Thymus (tissue), 11 donors: ENCODE measurements around the gene AFAP1L2. TPM values are rescaled to one million over a fixed set of nuclear protein-coding genes. Genes with fewer than 3 reads are reported as not detected.

ENCODE experiments used
- DNase-seq, 9 donors: peaks; one replicate each; pipeline ENCODE4 v3.0.0-alpha.2; 2013; ENCODE audit warnings: low spot score in 9 of 9, low read depth in 6 of 9, missing footprints in 1 of 9
- H3K27ac ChIP-seq, 2 donors: one replicate each; pipeline ENCODE4 v1.5.1; 2013; ENCODE audit warnings: control low read depth in 1 of 2, low read depth in 1 of 2, low read length in 1 of 2, mild to moderate bottlenecking in 1 of 2, moderate library complexity in 1 of 2
- H3K27me3 ChIP-seq, 2 donors: one replicate each; pipeline ENCODE4 v1.5.1; 2013; ENCODE audit warnings: low read length in 1 of 2; ENCODE audit not compliant: control insufficient read depth in 2 of 2, insufficient read depth in 1 of 2
- H3K36me3 ChIP-seq, 2 donors: one replicate each; pipeline ENCODE4 v1.5.1; 2013; ENCODE audit warnings: low read length in 1 of 2, mild to moderate bottlenecking in 1 of 2, moderate library complexity in 1 of 2; ENCODE audit not compliant: control insufficient read depth in 2 of 2, insufficient read depth in 2 of 2
- H3K4me1 ChIP-seq, 2 donors: one replicate each; pipeline ENCODE4 v1.5.1; 2013; ENCODE audit warnings: low read length in 2 of 2; ENCODE audit not compliant: control insufficient read depth in 2 of 2, insufficient read depth in 2 of 2
- H3K4me3 ChIP-seq, 2 donors: one replicate each; pipeline ENCODE4 v1.5.1; 2013; ENCODE audit warnings: low read length in 2 of 2, control low read depth in 1 of 2, mild to moderate bottlenecking in 1 of 2
- H3K9me3 ChIP-seq, 2 donors: one replicate each; pipeline ENCODE4 v1.5.1; 2013; ENCODE audit warnings: low read length in 1 of 2, mild to moderate bottlenecking in 1 of 2; ENCODE audit not compliant: control insufficient read depth in 2 of 2, insufficient read depth in 1 of 2
- WGBS: extraction: QIAGEN DNeasy Blood & Tissue Kit; methylation state at CpG from one replicate; pipeline ENCODE4 v1.1.7; 2013; 5-methylcytosine and 5-hydroxymethylcytosine counted together
- polyA plus RNA-seq: library from polyadenylated mRNA; stranded (reverse); fragments of 200-250 nt; gene quantifications from one replicate; pipeline ENCODE4 v1.2.3, GENCODE V29; 2013
- total RNA-seq: library from RNA; stranded (reverse); fragments of 120-200 nt; gene quantifications from one replicate; pipeline ENCODE4 v1.2.4, GENCODE V29; 2013
- donor health status: healthy.

AFAP1L2 gene
- total and polyA plus RNA-seq, 2 donors = 15.8 to 21.3 TPM

DNA sequence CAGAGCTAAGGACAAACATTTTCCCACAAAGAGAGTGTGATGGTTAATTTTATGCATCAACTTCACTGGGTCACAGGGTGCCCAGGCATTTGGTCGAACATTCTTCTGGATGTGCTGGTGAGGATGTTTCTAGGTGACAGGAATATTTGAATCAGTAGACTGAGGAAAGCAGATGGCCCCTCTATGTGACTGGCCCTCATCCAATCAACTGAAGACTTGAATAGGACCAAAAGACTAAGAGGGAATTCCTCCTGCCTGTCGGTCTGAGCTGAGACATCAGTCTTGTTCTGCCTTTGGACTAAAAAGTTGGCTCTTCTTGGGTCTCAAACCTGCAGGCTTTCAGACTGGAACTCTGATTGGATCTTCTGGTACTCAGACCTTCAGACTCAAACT, 44.4 kb downstream of the AFAP1L2 start:
- 100% methylated on average over 2 of the region's 2 CpGs for WGBS
- Histone ChIP-seq H3K27ac (no peak overlapping the region), H3K4me1 (no peaks in the 10 kb centered on the region)

DNA sequence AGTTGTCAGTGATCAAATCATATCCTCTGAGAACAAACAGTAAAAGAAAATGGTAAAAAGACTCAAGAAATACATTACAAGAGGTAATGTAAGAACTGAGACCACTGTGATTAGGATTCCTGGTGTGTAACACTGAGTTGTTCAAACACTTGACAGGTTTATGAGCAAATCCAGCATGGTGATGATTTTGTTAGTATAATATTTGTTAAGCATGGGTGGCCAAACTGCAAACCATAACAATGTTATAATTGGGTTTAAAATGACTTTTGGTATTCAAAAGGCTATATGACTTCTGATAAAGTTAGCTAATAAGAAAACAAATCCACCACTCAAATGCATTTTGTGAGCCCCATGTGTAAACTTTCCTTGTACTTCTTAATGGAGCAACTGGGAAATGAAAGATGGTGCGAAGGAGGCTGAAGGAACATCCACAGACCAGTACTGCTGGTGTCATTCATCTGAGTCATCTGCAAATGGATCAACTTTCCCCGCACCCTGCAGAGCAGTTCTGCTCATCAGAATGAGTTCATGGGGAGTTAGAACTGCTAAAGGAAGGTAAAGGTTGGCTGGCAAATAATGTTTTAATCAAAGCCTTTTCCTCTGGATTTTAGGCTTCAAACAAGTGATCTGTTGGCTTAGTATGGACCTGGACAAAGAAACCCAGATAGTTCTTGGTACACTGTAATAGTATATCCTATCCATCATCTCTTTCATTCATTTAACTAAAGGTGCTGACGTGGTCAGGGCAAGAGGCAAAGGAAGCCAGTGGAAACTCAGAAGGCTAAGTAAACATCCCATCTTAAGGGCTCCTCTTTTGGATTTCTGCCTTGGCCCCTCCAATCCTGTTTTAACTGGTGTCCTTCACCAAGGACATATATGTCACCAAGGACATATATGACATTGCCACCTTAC, 45.0 kb downstream of the AFAP1L2 start:
- H3K27ac ChIP-seq = no peak overlapping the region

More for the DNA sequence above, 44.4 kb downstream of the AFAP1L2 start:
- H3K4me3 ChIP-seq = no peak overlapping the region
- H3K27me3 ChIP-seq = no peaks in the 10 kb centered on the region
- H3K36me3 ChIP-seq = no peaks in the 10 kb centered on the region
- DNase-seq = no peak
- no peaks in the 10 kb centered on the region for H3K9me3 ChIP-seq

DNA sequence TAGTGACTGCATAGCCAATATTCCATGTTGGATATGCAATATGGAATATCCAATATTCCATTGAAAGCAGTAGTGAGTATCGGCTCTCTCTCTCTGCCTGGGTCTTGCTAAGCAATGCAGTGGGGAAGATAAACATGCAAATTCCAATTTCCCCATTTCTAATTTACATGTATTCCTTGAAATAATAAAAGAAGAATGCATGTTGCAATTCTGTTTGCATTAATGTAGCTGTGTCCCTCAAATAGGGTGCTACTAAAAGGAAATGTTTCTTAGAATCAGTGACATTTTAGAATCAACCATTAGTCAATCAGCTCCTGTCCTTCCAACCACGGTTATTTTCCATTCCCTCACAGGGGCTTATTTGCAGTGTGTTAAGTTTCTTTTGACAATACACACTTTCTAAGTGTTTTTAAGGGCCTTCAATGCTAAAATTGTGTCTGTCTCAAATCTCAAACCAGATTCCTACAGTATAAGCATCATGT, 46.7 kb downstream of the AFAP1L2 start:
- no peak overlapping the region for H3K27ac ChIP-seq
- no peaks in the 10 kb centered on the region for H3K27me3 ChIP-seq

More for the DNA sequence above, 45.0 kb downstream of the AFAP1L2 start:
- 96% methylated on average over 3 of the region's 3 CpGs for WGBS
- Histone ChIP-seq H3K4me1 (no peaks in the 10 kb centered on the region), H3K36me3 (no peaks in the 10 kb centered on the region), H3K27me3 (no peaks in the 10 kb centered on the region), H3K4me3 (no peak overlapping the region), H3K9me3 (no peaks in the 10 kb centered on the region)
- no peak for DNase-seq

GRCh38 chr10:114356751-114357514, 47.4 kb downstream of the AFAP1L2 start:
- WGBS = 58% methylated on average over 3 of the region's 3 CpGs
- Histone ChIP-seq H3K27ac (no peak overlapping the region), H3K4me3 (no peak overlapping the region), H3K36me3 (no peaks in the 10 kb centered on the region), H3K4me1 (peaks cover 0 to 5% of the 10 kb centered on the region in 2 donors), H3K27me3 (no peaks in the 10 kb centered on the region), H3K9me3 (no peaks in the 10 kb centered on the region)
- DNase-seq = no peak

More for the DNA sequence above, 46.7 kb downstream of the AFAP1L2 start:
- Histone ChIP-seq H3K9me3 (no peaks in the 10 kb centered on the region), H3K4me3 (no peak overlapping the region), H3K36me3 (no peaks in the 10 kb centered on the region), H3K4me1 (peaks cover 0 to 5% of the 10 kb centered on the region in 2 donors)
- no peak for DNase-seq
- 83% methylated on average over 2 of the region's 2 CpGs for WGBS

DNA sequence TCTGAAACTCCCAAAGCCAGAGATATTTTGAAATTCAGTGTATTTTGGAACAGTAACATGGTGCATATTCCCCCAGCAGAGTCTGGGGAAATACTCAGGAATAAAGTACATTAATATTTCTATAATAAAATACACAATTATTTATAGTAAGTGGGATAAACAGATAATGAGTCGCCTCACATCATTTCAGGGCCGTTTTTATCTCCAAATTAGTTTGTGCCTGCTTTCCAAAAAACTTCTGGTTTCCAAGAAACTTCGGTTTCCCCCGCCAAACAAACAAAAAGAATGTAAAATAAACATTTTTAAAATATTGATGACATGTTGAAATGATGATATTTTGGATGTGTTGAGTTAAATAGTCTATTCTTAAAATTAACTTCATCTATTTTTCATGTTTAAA, 48.2 kb downstream of the AFAP1L2 start:
- no peak for DNase-seq
- no peak overlapping the region for H3K4me3 ChIP-seq
- no peaks in the 10 kb centered on the region for H3K36me3 ChIP-seq
- no peak overlapping the region for H3K27ac ChIP-seq
- H3K27me3 ChIP-seq = no peaks in the 10 kb centered on the region
- WGBS = 92% methylated on average over 4 of the region's 4 CpGs
- H3K4me1 ChIP-seq = peaks cover 0 to 9% of the 10 kb centered on the region in 2 donors
- no peaks in the 10 kb centered on the region for H3K9me3 ChIP-seq

DNA sequence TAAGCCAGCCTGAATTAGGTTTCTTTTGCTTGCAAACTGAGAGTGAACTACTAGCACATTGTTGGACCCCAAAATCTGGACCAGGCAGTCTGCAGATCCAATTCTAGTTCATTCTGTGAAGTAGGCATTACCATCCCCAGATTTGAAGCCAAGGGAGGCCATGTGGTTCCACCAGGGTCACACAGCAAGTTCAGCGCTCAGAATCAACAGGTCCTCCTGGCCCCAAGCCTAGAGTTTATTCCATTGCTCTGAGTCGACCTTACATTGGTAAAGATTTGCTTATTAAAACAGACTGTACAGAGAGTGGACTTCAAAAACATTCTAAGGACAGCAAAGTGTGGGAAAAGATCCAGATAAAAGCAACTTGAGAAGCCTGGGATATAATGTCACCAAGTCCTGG, 50.9 kb downstream of the AFAP1L2 start:
- 95% methylated on average over 2 of the region's 2 CpGs for WGBS
- peaks cover 0 to 11% of the 10 kb centered on the region in 2 donors for H3K4me1 ChIP-seq

GRCh38 chr10:114352653-114353298, 51.5 kb downstream of the AFAP1L2 start:
- no peak for DNase-seq
- H3K36me3 ChIP-seq = no peaks in the 10 kb centered on the region
- H3K4me1 ChIP-seq = peaks cover 0 to 11% of the 10 kb centered on the region in 2 donors
- no peaks in the 10 kb centered on the region for H3K27me3 ChIP-seq
- H3K27ac ChIP-seq = no peak overlapping the region
- H3K9me3 ChIP-seq = no peaks in the 10 kb centered on the region
- no peak overlapping the region for H3K4me3 ChIP-seq
- WGBS = 98% methylated on average over 9 of the region's 9 CpGs

More for the DNA sequence above, 50.9 kb downstream of the AFAP1L2 start:
- DNase-seq = no peak
- no peak overlapping the region for H3K27ac ChIP-seq
- H3K9me3 ChIP-seq = no peaks in the 10 kb centered on the region
- no peak overlapping the region for H3K4me3 ChIP-seq
- no peaks in the 10 kb centered on the region for H3K27me3 ChIP-seq
- H3K36me3 ChIP-seq = no peaks in the 10 kb centered on the region

GRCh38 chr10:114350751-114351150, 53.6 kb downstream of the AFAP1L2 start:
- no peaks in the 10 kb centered on the region for H3K27me3 ChIP-seq
- peaks cover 0 to 11% of the 10 kb centered on the region in 2 donors for H3K4me1 ChIP-seq
- no peaks in the 10 kb centered on the region for H3K9me3 ChIP-seq
- DNase-seq = no peak
- no peak overlapping the region for H3K4me3 ChIP-seq
- no peaks in the 10 kb centered on the region for H3K36me3 ChIP-seq
- 92% methylated on average over 11 of the region's 11 CpGs for WGBS
- peak overlapping the region in 1 of 2 donors; percentile 63 for H3K27ac ChIP-seq
